Measurements from ENCODE around the gene FAM9A. TPM values are rescaled to one million over a fixed set of nuclear protein-coding genes. Genes with fewer than 3 reads are reported as not detected.
"Not testable (repeated sequence)": the region's sequence is repeated elsewhere in the genome, so short reads cannot be mapped to it uniquely, and the experiment has no call there.

Gene FAM9A
- total and polyA plus RNA-seq, 2 donors (not counting 1 experiment from before 2014, with no cell fraction given) = not detected

- no peaks in the 10 kb centered on the region for H3K79me2 ChIP-seq (ENCODE audit: control insufficient read depth, insufficient read depth, low read length)
- H3K4me1 ChIP-seq (ENCODE audit: control insufficient read depth, extremely low read depth, insufficient read depth, low read length) = no peaks in the 10 kb centered on the region
- H2AFZ ChIP-seq (ENCODE audit: low read length) = no peak overlapping the region
- no peak overlapping the region for H3K4me2 ChIP-seq (ENCODE audit: extremely low read depth, insufficient read depth, low read length)
- no peak for DNase-seq (ENCODE audit: low read depth in 2 of 2)
- H3K4me3 ChIP-seq (replicated peaks in 1 of 4; ENCODE audit: control extremely low read depth in 1 of 4, insufficient read depth in 1 of 4, low read depth in 3 of 4, low read length in 4 of 4) = no peak overlapping the region
- TF ChIP-seq CTCF (conservative IDR thresholded peaks at IDR 0.05 in 1 of 2, IDR thresholded peaks at IDR 0.05 in 1 of 2; ENCODE audit: low read depth in 1 of 2, low read length in 2 of 2) (no peak), EZH2 (IDR thresholded peaks at IDR 0.05; ENCODE audit: low read length, missing control alignments) (no peak)
- H3K36me3 ChIP-seq (ENCODE audit: control insufficient read depth, insufficient read depth, low read length) = no peaks in the 10 kb centered on the region
- no peak overlapping the region for H3K27ac ChIP-seq (ENCODE audit: insufficient read depth, low read length)
- H4K20me1 ChIP-seq (ENCODE audit: control insufficient read depth, extremely low read depth, insufficient read depth, low read length) = no peaks in the 10 kb centered on the region
- no peaks in the 10 kb centered on the region for H3K9me3 ChIP-seq (ENCODE audit: control insufficient read depth, insufficient read depth, low read depth, low read length)
- H3K9ac ChIP-seq (ENCODE audit: insufficient read depth, low read length) = no peak overlapping the region
- no peaks in the 10 kb centered on the region for H3K27me3 ChIP-seq (ENCODE audit: control insufficient read depth, insufficient read depth, low read length)
Measured at GRCh38 chrX:8805974-8806373, 4.8 kb upstream of the FAM9A start.

- Histone ChIP-seq H4K20me1 (ENCODE audit: control insufficient read depth, extremely low read depth, insufficient read depth, low read length) (no peaks in the 10 kb centered on the region), H3K4me2 (ENCODE audit: extremely low read depth, insufficient read depth, low read length) (no peak overlapping the region), H3K79me2 (ENCODE audit: control insufficient read depth, insufficient read depth, low read length) (no peaks in the 10 kb centered on the region), H3K4me3 (replicated peaks in 1 of 4; ENCODE audit: control extremely low read depth in 1 of 4, insufficient read depth in 1 of 4, low read depth in 3 of 4, low read length in 4 of 4) (no peak overlapping the region), H2AFZ (ENCODE audit: low read length) (no peak overlapping the region), H3K4me1 (ENCODE audit: control insufficient read depth, extremely low read depth, insufficient read depth, low read length) (no peaks in the 10 kb centered on the region), H3K9ac (ENCODE audit: insufficient read depth, low read length) (no peak overlapping the region), H3K9me3 (ENCODE audit: control insufficient read depth, insufficient read depth, low read depth, low read length) (no peaks in the 10 kb centered on the region), H3K27ac (ENCODE audit: insufficient read depth, low read length) (no peak overlapping the region), H3K27me3 (ENCODE audit: control insufficient read depth, insufficient read depth, low read length) (no peaks in the 10 kb centered on the region), H3K36me3 (ENCODE audit: control insufficient read depth, insufficient read depth, low read length) (no peaks in the 10 kb centered on the region)
- TF ChIP-seq CTCF (conservative IDR thresholded peaks at IDR 0.05 in 1 of 2, IDR thresholded peaks at IDR 0.05 in 1 of 2; ENCODE audit: low read depth in 1 of 2, low read length in 2 of 2) (no peak), EZH2 (IDR thresholded peaks at IDR 0.05; ENCODE audit: low read length, missing control alignments) (no peak)
- DNase-seq (ENCODE audit: low read depth in 2 of 2) = peak in 1 of 2 donors; percentile 16
Measured at GRCh38 chrX:8805046-8805445, 3.9 kb upstream of the FAM9A start.

- Histone ChIP-seq H3K36me3 (ENCODE audit: control insufficient read depth, insufficient read depth, low read length) (no peaks in the 10 kb centered on the region), H3K9ac (ENCODE audit: insufficient read depth, low read length) (no peak overlapping the region), H3K27ac (ENCODE audit: insufficient read depth, low read length) (no peak overlapping the region), H3K9me3 (ENCODE audit: control insufficient read depth, insufficient read depth, low read depth, low read length) (no peaks in the 10 kb centered on the region), H3K4me1 (ENCODE audit: control insufficient read depth, extremely low read depth, insufficient read depth, low read length) (no peaks in the 10 kb centered on the region), H2AFZ (ENCODE audit: low read length) (no peak overlapping the region), H4K20me1 (ENCODE audit: control insufficient read depth, extremely low read depth, insufficient read depth, low read length) (no peaks in the 10 kb centered on the region), H3K79me2 (ENCODE audit: control insufficient read depth, insufficient read depth, low read length) (no peaks in the 10 kb centered on the region), H3K4me2 (ENCODE audit: extremely low read depth, insufficient read depth, low read length) (no peak overlapping the region), H3K4me3 (replicated peaks in 1 of 4; ENCODE audit: control extremely low read depth in 1 of 4, insufficient read depth in 1 of 4, low read depth in 3 of 4, low read length in 4 of 4) (no peak overlapping the region), H3K27me3 (ENCODE audit: control insufficient read depth, insufficient read depth, low read length) (no peaks in the 10 kb centered on the region)
- peak in 1 of 2 donors; percentile 20 for DNase-seq (ENCODE audit: low read depth in 2 of 2)
- TF ChIP-seq EZH2 (IDR thresholded peaks at IDR 0.05; ENCODE audit: low read length, missing control alignments) (no peak), CTCF (conservative IDR thresholded peaks at IDR 0.05 in 1 of 2, IDR thresholded peaks at IDR 0.05 in 1 of 2; ENCODE audit: low read depth in 1 of 2, low read length in 2 of 2) (no peak)
Measured at GRCh38 chrX:8803326-8803725, 2.1 kb upstream of the FAM9A start.

GRCh38 chrX:8800351-8800750 lies 832 bp downstream of the FAM9A start:
- not testable (repeated sequence) for DNase-seq (ENCODE audit: low read depth in 2 of 2); H3K4me2 ChIP-seq (ENCODE audit: extremely low read depth, insufficient read depth, low read length); H3K4me3 ChIP-seq (replicated peaks in 1 of 4; ENCODE audit: control extremely low read depth in 1 of 4, insufficient read depth in 1 of 4, low read depth in 3 of 4, low read length in 4 of 4)

GRCh38 chrX:8799281-8799680 lies 1.9 kb downstream of the FAM9A start:
- H2AFZ ChIP-seq (ENCODE audit: low read length) = not testable (repeated sequence)

More at GRCh38 chrX:8800351-8800750, 832 bp downstream of the FAM9A start:
- not testable (repeated sequence) for H3K79me2 ChIP-seq (ENCODE audit: control insufficient read depth, insufficient read depth, low read length); H3K36me3 ChIP-seq (ENCODE audit: control insufficient read depth, insufficient read depth, low read length); H3K9ac ChIP-seq (ENCODE audit: insufficient read depth, low read length); H3K27me3 ChIP-seq (ENCODE audit: control insufficient read depth, insufficient read depth, low read length); H3K27ac ChIP-seq (ENCODE audit: insufficient read depth, low read length); H2AFZ ChIP-seq (ENCODE audit: low read length); H3K9me3 ChIP-seq (ENCODE audit: control insufficient read depth, insufficient read depth, low read depth, low read length); H4K20me1 ChIP-seq (ENCODE audit: control insufficient read depth, extremely low read depth, insufficient read depth, low read length); H3K4me1 ChIP-seq (ENCODE audit: control insufficient read depth, extremely low read depth, insufficient read depth, low read length)

More at GRCh38 chrX:8799281-8799680, 1.9 kb downstream of the FAM9A start:
- not testable (repeated sequence) for H3K4me3 ChIP-seq (replicated peaks in 1 of 4; ENCODE audit: control extremely low read depth in 1 of 4, insufficient read depth in 1 of 4, low read depth in 3 of 4, low read length in 4 of 4); H3K9ac ChIP-seq (ENCODE audit: insufficient read depth, low read length); H3K4me2 ChIP-seq (ENCODE audit: extremely low read depth, insufficient read depth, low read length); H3K36me3 ChIP-seq (ENCODE audit: control insufficient read depth, insufficient read depth, low read length); H3K27me3 ChIP-seq (ENCODE audit: control insufficient read depth, insufficient read depth, low read length); H3K9me3 ChIP-seq (ENCODE audit: control insufficient read depth, insufficient read depth, low read depth, low read length); H3K4me1 ChIP-seq (ENCODE audit: control insufficient read depth, extremely low read depth, insufficient read depth, low read length); H4K20me1 ChIP-seq (ENCODE audit: control insufficient read depth, extremely low read depth, insufficient read depth, low read length); H3K27ac ChIP-seq (ENCODE audit: insufficient read depth, low read length); H3K79me2 ChIP-seq (ENCODE audit: control insufficient read depth, insufficient read depth, low read length); DNase-seq (ENCODE audit: low read depth in 2 of 2)
